Retinal pigment epithelial cell (primary cell): Measurements from ENCODE around the gene TRIM10.
"Not testable (repeated sequence)": the region's sequence is repeated elsewhere in the genome, so short reads cannot be mapped to it uniquely, and the experiment has no call there.

Experiments used
- DNase-seq: peaks from one replicate; pipeline ENCODE4 v3.0.0-alpha.2; 2010; ENCODE audit warnings: low read depth
- H3K4me3 ChIP-seq: 2 replicates; pipeline ENCODE4 v1.5.1; 2011; ENCODE audit warnings: mild to moderate bottlenecking, low read length, control low read depth, moderate library complexity
- CTCF ChIP-seq: conservative IDR thresholded peaks from 2 replicates; pipeline ENCODE4 v1.5.1; 2011; ENCODE audit warnings: low read depth, low read length, control low read depth, inconsistent platforms

TRIM10 gene

GRCh38 chr6:30122515-30122914, 38.5 kb downstream of the TRIM10 start:
- DNase-seq: no peak
- no peak overlapping the region for H3K4me3 ChIP-seq
- no peak for TF ChIP-seq CTCF

GRCh38 chr6:30121446-30122366, 39.3 kb downstream of the TRIM10 start:
- TF ChIP-seq CTCF: no peak
- H3K4me3 ChIP-seq: no peak overlapping the region

GRCh38 chr6:30118691-30119090, 42.3 kb downstream of the TRIM10 start:
- DNase-seq, H3K4me3 ChIP-seq: not testable (repeated sequence)

More at GRCh38 chr6:30121446-30122366, 39.3 kb downstream of the TRIM10 start:
- no peak for DNase-seq

- DNase-seq: no peak
- no peak for TF ChIP-seq CTCF
- no peak overlapping the region for H3K4me3 ChIP-seq
Observed at GRCh38 chr6:30116724-30117123, 44.3 kb downstream of the TRIM10 start.

- no peak overlapping the region for H3K4me3 ChIP-seq
- no peak for TF ChIP-seq CTCF
- DNase-seq: no peak
Observed at GRCh38 chr6:30113841-30114240, 47.2 kb downstream of the TRIM10 start.

GRCh38 chr6:30113003-30113759, 47.8 kb downstream of the TRIM10 start, which contains the start of gene TRIM31:
Gene TRIM31 (minus strand): TSS chr6:30113090. CDS start chr6:30112805, 285 bp downstream.
- no peak within 1 kb of the TSS for H3K4me3 ChIP-seq
- no peak for DNase-seq
- no peak for TF ChIP-seq CTCF

- no peak overlapping the region for H3K4me3 ChIP-seq
- DNase-seq: no peak
- no peak for TF ChIP-seq CTCF
Observed at GRCh38 chr6:30112402-30112994, 48.5 kb downstream of the TRIM10 start.
